Measurements from ENCODE around the gene FRRS1L. TPM values are rescaled to one million over a fixed set of nuclear protein-coding genes. Genes with fewer than 3 reads are reported as not detected.

The FRRS1L gene
- total RNA-seq, 4 donors from 2014 or later = 0.05 to 0.42 TPM; not detected in 2

- H3K27ac ChIP-seq = no peak overlapping the region
- no peaks in the 10 kb centered on the region for H3K27me3 ChIP-seq
- DNase-seq (ENCODE audit: low spot score in 2 of 2) = no peak
- peaks cover 30% of the 10 kb centered on the region for H3K4me1 ChIP-seq
- no peaks in the 10 kb centered on the region for H3K9me3 ChIP-seq
- TF ChIP-seq POLR2A (IDR thresholded peaks at IDR 0.05) = no peak
- TF ChIP-seq POLR2AphosphoS5 (IDR thresholded peaks at IDR 0.05) = no peak
- TF ChIP-seq CTCF (IDR thresholded peaks at IDR 0.05) = no peak
- no peak for TF ChIP-seq EP300 (IDR thresholded peaks at IDR 0.05)
- H3K36me3 ChIP-seq = no peaks in the 10 kb centered on the region
- 75% methylated on average over 11 of the region's 11 CpGs for WGBS
- no peak overlapping the region for H3K4me3 ChIP-seq
These were observed 45.7 kb downstream of the FRRS1L start for GRCh38 chr9:109121232-109121796.

GRCh38 chr9:109120204-109120789 is 46.8 kb downstream of the FRRS1L start:
- Histone ChIP-seq H3K4me3 (peak overlapping the region; percentile 80), H3K27me3 (no peaks in the 10 kb centered on the region), H3K36me3 (no peaks in the 10 kb centered on the region), H3K4me1 (peaks cover 40% of the 10 kb centered on the region), H3K9me3 (no peaks in the 10 kb centered on the region), H3K27ac (no peak overlapping the region)
- no peak for DNase-seq (ENCODE audit: low spot score in 2 of 2)
- WGBS = 21% methylated on average over 13 of the region's 13 CpGs
- TF ChIP-seq POLR2AphosphoS5 (IDR thresholded peaks at IDR 0.05) = no peak
- no peak for TF ChIP-seq POLR2A (IDR thresholded peaks at IDR 0.05)
- no peak for TF ChIP-seq EP300 (IDR thresholded peaks at IDR 0.05)
- no peak for TF ChIP-seq CTCF (IDR thresholded peaks at IDR 0.05)

GRCh38 chr9:109119439-109120203 is 47.4 kb downstream of the FRRS1L start, which contains the start of gene TMEM245:
TSS of gene TMEM245 (minus strand) at chr9:109119947. CDS start at chr9:109119913, 34 bp downstream.
- Histone ChIP-seq H3K9me3 (no peaks in the 10 kb centered on the region), H3K4me1 (peaks cover 46% of the 10 kb centered on the region), H3K36me3 (no peaks in the 10 kb centered on the region), H3K27me3 (no peaks in the 10 kb centered on the region), H3K27ac (peak within 1 kb of the TSS; percentile 95), H3K4me3 (peak within 1 kb of the TSS; percentile 80)
- DNase-seq (ENCODE audit: low spot score in 2 of 2) = peak; percentile 97
- TF ChIP-seq CTCF (IDR thresholded peaks at IDR 0.05) (no peak), POLR2A (IDR thresholded peaks at IDR 0.05) (peak; percentile 59 to 66), POLR2AphosphoS5 (IDR thresholded peaks at IDR 0.05) (peak in 1 of 3 donors; percentile 61)
- WGBS = 0% methylated on average over 15 of the region's 88 CpGs

GRCh38 chr9:109118808-109119438 is 48.1 kb downstream of the FRRS1L start:
- DNase-seq (ENCODE audit: low spot score in 2 of 2) = no peak
- Histone ChIP-seq H3K36me3 (no peaks in the 10 kb centered on the region), H3K27me3 (no peaks in the 10 kb centered on the region), H3K27ac (peak overlapping the region; percentile 95), H3K4me1 (peaks cover 53% of the 10 kb centered on the region), H3K4me3 (peak overlapping the region; percentile 80), H3K9me3 (no peaks in the 10 kb centered on the region)
- WGBS = 0% methylated on average over 10 of the region's 29 CpGs
- TF ChIP-seq POLR2AphosphoS5 (IDR thresholded peaks at IDR 0.05) (no peak), CTCF (IDR thresholded peaks at IDR 0.05) (no peak), EP300 (IDR thresholded peaks at IDR 0.05) (no peak), POLR2A (IDR thresholded peaks at IDR 0.05) (no peak)
